SH-SY5Y (cell line): ENCODE results near the gene TEX22.

Experiments
- GATA2 ChIP-seq: IDR thresholded peaks from 2 replicates; pipeline ENCODE4 v1.6.1; 2011; ENCODE audit warnings: mild to moderate bottlenecking, low read depth, low read length
- GATA3 ChIP-seq: IDR thresholded peaks from 2 replicates; pipeline ENCODE4 v1.6.1; 2011; ENCODE audit warnings: low read depth, mild to moderate bottlenecking, low read length, moderate library complexity

Gene TEX22, protein sequence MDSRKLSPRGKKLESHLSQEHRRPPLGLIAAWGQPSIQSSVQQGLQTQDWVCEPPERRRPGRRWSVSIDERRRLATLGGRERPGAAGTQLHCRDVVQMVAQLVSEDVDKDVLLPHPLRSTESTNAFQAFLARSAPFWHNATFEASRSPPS

GRCh38 chr14:105398044-105398725 is at the start of gene TEX22:
Gene TEX22 (plus strand): TSS chr14:105398538. CDS start chr14:105399341, 803 bp downstream.
- TF ChIP-seq GATA3 (no peak), GATA2 (no peak)

DNA sequence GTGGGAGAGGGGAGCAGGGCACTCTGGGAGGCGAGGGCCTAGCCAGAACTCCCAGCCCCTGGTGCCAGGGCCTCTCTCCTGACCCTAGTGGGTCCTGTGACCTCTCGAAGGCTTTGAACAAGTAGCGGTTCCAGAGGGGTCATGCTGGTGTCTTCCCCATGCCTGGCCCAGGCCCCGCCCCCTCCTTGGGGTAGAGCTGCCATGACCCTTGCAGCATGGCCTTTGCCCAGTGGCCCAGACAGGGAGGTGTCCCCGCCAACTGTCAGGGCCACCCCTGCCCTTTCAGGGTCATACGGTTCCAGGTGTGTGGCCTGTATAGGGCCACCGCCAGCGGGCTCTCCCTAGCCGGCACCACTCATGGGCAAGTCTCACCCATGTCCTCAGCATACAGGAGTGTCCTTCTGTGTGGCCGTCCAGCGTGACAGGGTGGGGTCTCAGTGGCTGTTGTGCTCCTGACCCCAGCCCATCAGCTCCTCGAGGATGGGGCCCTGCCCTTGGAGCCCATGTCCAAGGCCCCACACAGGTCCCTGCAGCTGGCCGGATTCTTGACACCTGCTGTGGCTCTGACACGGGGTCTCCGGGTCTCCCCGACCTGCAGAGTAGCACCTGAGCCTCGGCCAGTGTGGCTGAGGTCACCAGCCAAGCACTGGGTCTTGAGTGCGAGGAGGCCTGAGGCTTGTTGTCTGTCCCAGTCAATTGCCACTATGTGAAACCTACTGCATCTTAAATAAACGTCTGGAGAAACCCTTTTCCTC is 49.2 kb upstream of the TEX22 start:
- TF ChIP-seq GATA3 (no peak), GATA2 (no peak)

DNA sequence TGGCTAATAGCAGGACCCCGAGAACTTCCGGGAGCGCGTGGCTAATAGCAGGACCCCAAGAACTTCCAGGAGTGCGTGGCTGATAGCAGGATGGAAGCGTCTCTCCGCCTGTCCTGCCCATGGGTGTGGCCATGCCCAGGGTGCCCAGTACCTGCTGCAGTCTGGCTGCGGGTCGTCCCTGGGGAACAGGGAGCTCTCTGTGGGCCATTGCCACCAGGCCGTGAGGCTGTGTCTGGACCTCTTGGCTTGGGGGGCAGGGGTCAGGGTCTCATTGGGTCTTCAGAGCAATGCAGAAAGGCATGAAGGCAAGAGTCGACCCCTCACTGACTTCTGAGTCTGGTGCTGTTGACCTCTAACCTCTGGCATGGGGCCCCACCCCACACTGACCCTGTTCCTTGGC is 48.3 kb upstream of the TEX22 start:
- TF ChIP-seq GATA2 (no peak), GATA3 (no peak)

DNA sequence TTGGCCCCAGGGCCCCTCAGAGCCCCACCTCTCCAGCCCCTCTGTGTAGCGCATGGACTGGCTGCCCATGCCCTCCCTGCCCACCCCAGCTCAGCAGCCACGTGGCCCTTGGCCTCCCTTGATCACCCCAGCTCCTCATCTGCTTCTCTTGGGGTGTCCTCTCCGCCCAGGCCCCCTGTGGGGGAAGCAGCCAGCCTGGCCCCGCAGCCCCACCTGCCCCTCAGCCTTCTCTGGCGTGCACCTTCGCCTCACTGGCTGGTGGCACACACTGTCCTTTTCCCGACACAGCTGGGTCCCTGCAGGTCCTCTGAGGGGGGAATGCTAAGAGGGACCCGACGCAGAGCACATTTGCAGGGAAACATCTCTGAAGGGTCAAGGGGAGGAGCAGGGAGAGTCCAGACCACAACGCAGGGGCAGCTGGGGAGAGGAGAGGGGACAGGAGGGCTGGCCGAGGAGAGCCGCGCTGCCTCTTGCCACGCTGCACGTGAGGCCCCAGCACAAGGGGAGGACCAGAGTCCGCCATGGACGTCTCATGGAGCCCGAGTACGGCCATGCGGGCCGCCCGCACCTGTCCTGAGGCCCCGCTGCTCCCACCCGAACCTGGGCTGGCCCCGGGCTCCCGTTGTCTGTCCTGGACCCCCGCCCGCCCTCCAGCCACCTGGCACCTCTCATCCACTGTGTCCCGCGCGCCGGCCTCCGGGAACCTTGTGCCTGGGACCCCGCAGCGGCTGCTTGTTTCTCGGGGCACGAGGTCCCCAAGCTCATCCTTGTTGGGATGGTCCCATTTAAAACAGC is 47.7 kb upstream of the TEX22 start:
- no peak for TF ChIP-seq GATA3
- no peak for TF ChIP-seq GATA2

DNA sequence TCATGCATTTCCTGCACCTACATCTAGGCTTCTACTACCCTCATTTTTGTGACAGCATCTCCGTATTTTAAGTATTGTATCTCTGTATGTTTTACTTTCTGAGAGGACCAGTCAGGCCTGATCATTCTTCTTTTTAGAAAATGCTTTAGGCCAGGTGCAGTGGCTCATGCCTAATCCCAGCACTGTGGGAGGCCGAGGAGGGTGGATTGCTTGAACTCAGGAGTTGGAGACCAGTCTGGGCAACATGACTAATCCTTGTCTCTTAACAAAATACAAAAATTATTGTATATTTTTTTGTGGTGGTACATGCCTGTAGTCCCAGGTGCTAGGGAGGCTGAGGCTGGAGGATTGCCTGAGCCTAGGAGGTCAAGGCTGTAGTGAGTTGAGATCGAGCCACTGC is 46.9 kb upstream of the TEX22 start:
- TF ChIP-seq GATA3 (no peak), GATA2 (no peak)

DNA sequence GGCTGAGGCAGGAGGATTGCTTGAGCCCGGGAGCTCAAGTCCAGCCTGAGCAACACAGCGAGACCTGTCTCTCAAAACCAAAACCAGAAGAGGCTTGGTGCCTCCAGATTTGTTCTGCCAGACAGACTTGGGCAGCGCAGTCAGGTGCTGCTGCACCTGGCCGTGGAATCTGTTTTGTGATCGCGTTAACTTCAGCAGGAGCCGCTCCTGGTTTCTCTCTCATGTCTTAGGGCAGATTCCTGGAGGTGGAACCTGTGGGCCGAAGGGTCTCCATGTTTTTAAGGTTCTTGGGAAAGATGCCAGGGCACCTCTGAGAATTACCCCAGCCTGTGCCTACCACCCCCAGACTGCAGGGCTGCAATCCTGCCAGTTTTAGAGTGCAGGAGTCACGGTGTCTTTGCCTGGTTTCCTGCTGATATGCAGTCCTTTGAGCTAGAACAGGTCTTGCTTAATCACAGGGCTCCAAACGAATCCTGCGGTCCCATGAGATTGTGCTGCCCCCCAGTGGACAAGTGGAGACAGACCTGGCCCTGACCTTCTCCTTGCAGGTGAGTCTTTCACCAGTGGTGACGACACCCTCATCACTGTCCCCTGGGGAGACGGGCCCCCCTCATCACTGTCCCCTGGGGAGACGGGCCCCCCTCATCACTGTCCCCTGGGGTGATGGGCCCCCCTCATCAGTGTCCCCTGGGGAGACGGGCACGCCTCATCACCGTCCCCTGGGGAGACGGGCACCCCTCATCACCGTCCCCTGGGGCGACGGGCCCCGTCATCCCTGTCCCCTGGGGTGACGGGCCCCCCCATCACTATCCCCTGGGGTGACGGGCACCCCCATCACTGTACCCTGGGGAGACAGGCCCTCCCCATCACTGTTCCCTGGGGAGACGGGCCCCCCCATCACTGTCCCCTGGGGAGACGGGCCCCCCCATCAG is 46.2 kb upstream of the TEX22 start:
- no peak for TF ChIP-seq GATA3
- no peak for TF ChIP-seq GATA2

DNA sequence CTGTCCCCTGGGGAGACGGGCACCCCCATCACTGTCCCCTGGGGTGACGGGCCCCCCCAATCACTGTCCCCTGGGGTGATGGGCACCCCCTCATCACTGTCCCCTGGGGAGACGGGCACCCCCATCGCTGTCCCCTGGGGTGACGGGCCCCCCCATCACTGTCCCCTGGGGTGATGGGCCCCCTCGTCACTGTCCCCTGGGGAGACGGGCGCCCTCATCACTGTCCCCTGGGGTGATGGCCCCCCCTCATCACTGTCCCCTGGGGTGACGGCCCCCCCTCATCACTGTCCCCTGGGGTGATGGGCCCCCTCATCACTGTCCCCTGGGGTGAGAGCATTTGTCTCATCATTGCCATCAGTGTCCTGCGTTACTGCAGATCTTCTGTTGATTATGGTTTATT is 45.2 kb upstream of the TEX22 start:
- TF ChIP-seq GATA3 (no peak), GATA2 (no peak)

DNA sequence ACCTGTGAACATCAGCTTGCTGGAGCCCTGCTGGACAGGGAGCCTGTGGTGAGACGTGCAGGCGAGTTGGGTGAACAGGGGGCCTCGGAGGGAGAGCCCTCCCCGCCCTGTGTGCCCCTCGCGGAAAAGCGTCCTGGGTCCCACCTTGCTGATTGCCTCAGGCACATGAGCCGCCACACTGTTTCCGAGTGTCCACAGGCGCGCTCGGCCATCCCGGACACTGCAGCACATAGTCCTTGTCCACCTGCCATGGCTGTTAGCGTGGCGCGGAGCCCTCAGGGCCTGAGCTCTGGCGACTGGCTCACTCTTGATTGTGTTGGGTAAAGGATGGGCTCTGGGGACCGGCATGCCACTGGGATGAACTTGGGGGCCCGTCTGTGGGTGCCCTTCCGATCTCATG is 43.8 kb upstream of the TEX22 start:
- TF ChIP-seq GATA3 (no peak), GATA2 (no peak)

DNA sequence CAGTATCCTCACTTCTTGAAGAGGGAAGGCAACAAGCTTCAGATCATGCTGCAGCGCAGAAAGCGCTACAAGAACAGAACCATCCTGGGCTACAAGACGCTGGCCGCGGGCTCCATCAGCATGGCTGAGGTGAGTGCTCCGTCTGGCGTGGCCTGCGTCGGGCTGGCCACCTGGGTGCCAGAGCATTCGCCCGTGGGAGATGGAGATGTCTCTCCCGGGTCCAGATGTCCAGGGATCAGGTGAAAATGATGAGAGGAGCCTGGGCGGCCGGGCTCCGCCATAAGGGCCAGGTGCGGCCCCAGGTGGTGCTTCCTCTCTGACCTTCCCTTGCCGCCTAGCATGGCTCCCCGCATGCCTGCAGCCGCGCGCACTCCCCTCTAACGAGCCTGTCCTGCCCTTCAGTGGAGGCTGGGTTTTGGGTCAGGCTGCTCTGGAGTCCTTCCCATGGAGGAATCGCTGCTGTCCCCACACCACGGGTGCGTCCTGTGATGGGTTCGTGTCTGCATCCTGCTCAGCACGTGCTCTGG is 43.2 kb upstream of the TEX22 start:
- TF ChIP-seq GATA2 (no peak), GATA3 (no peak)

GRCh38 chr14:105355850-105356604 is 42.3 kb upstream of the TEX22 start:
- TF ChIP-seq GATA3: no peak
- TF ChIP-seq GATA2: no peak

DNA sequence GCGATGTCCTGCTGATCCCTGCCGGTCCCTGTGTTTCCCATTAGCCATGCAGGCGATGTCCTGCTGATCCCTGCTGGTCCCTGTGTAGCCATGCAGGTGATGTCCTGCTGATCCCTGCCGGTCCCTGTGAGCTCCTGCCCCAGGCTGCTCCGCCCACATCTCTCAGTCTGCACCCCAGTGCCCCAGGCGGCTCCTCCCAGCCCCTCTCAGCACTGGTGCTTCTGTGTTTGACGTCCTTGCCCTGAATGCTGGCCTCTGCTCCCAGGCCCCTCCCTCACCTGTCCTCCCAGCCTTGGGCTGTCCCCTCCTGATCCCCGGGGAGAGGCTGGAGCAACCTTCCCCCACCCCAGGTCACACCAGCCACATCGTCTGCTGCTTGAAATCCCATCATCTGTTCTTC is 41.4 kb upstream of the TEX22 start:
- TF ChIP-seq GATA2: no peak

GRCh38 chr14:105357626-105358025 is 40.7 kb upstream of the TEX22 start:
- no peak for TF ChIP-seq GATA2
- no peak for TF ChIP-seq GATA3

GRCh38 chr14:105358140-105358846 is 40.0 kb upstream of the TEX22 start:
- TF ChIP-seq GATA3: no peak
- no peak for TF ChIP-seq GATA2
